HG02763 (cell line): ENCODE measurements around the gene PHF10.
A peak's percentile ranks its signal among the peaks of the same experiment; 100 is the strongest.
"Not testable (repeated sequence)": the region's sequence is repeated elsewhere in the genome, so short reads cannot be mapped to it uniquely, and the experiment has no call there.

Source experiments
- ATAC-seq: cut with Tn5 transposase; IDR thresholded peaks from one replicate; pipeline ENCODE4 v1.9.1; 2021; ENCODE audit warnings: mild to moderate bottlenecking, moderate library complexity; ENCODE audit not compliant: unreplicated experiment

The PHF10 gene

DNA sequence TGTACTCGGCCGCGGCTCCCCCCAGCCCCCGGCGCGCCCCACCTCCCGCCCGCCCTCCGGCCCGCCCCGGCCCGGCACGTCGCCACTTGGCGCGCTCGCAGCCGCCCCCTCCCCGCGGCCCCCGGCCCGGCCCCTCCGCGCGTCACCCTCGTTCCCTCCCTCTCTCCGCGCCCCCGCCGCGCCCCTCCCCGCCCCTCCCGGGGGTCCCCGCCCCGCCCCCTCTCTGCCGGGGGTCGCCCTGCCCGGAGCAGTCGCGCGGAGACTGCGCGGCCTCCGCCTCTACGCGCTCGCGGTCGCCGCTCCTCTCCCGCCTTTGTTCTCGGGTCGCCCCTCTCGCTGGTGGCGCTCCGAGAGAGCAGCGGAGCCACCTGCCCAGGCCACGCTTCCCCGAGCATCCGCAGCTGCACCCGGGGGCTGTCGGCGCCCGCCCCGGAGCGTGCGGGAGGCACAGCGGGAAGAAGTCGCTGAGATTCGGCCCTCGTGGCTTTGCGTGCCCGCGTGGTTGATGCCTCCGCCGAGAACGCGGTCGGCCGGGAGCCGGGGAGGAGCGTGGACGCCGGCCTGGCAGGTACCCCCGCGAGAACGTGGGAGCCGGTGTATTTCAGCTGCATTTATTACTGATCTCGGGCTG, at the start of gene PHF10:
Gene PHF10 (minus strand): TSS at position 7 of the 631 bp plus-strand sequence. CDS start 569 bp downstream, outside the sequence.
- ATAC-seq = peak; percentile 38

DNA sequence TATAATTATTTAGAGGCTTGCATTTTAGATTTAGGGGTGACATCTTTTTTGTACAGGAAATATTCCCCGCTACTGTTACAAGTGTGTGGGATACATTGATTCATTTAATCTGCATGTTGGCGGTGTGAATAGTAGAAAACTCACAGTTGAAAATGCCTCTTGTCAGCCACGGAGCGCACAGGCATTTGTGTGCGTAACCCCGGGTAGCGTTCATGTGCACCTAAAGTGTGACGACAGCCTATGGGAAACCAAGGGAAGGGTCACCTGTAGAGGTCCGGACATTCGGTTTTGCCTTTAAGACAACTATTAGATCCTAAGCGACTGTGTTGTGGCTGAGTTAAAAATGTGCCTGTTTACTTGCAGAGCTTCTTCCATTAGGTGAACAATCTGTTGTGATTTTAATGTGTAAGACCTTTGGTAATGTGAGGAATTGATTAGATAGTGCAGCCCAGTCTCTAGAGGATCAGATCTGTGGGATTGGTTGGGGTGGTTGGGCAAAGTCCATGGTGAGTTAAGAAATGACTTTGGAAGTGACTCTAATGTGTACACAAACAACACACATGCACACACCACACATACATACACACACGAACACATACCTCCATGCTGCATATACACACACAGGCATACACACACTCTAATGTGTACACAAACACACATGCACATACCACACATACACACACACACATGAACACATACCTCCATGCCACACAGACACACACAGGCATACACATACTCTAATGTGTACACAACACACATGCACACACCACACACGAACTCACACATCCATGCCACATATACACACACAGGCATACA, 42.8 kb upstream of the PHF10 start:
- ATAC-seq = no peak

DNA sequence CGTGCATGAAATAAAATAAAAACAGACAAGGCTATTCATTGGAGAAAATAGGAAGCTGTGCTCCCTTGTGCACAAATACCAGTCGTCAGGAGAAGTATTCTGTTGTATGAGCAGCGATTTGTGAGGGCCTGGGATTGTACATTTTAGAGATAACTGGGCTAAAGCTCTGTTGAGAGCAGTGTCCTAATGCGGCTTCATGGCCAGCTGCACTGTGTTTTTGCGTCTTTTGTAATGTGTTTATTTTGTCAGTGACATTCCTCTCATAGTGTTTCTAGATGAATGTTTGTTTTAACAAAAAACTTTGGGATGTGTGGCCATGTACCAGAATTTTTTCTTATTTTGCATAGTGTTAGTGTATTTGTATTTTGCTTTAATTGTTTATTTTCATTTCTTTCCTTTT, 41.9 kb upstream of the PHF10 start:
- no peak for ATAC-seq

DNA sequence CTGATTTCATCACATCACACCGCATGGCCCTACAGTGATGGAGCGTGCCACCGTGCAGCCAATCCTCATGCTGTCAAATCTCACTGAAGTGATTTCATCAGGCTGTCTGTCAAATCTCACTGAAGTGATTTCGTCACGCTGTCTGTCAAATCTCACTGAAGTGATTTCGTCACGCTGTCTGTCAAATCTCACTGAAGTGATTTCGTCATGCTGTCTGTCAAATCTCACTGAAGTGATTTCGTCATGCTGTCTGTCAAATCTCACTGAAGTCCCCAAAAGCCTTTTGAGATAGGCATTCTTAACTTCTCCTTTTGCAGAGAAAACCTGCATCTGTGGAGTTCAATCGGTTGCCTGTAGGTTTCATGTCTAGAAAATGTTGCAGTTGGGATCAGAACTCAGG, 41.5 kb upstream of the PHF10 start:
- ATAC-seq = not testable (repeated sequence)

DNA sequence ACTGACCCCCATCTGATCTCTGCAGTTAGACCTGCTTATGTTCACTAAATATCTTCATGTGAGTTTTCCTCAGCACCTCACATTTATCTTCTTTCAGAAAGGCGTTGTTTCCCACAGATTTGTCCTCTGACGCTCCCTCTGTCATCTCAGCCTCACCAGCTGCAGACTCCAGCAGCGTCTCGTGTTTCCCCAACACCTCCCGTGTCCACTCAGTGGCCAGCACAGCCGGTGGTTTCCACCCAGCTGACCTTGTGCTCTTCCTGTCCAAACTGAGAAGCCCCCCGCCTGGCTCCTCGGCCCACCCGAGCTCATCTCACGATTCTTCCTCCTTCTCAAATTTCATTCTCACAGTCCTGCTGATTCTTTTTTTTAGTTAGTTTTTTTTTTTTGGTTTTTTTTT, 39.6 kb upstream of the PHF10 start:
- ATAC-seq = no peak

DNA sequence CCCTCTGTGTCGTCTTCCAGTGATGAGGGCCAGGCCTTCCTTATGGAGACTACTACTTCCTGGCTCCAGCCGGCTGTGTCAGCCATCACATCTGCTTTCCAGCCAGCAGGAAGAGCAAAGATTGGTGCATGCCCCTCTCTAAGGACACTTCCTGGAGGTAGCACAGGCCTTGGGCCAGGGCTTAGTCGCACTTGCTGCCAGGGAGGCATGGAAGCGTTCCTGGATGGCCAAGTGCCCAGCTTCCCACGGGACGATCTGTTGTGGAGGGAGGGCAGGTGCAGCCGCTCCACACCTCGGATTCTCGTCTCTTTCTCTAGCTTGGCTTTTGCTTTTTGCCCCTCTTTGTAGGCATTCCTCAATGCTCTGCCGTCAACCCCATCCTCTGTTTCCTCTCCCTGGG, 39.0 kb upstream of the PHF10 start:
- ATAC-seq = no peak

DNA sequence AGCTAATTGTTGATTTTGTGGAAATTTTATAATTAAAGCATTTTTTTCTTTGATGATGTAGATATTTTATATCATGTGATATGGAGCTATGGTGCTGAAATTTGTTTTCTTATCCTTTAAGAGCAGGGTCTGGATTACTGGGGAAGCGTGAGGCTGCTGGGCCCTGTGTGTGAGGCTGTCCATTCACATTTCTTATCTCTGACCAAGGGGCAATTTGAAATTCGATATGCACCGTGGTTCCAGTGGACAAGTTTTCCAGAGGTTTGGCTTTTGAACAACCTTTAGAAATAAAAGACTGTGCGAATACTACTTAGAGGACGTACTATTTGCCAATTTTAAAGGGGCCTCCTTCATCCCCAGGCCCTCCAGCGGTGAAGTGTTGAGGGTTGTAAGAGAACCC, 30.9 kb upstream of the PHF10 start:
- no peak for ATAC-seq

DNA sequence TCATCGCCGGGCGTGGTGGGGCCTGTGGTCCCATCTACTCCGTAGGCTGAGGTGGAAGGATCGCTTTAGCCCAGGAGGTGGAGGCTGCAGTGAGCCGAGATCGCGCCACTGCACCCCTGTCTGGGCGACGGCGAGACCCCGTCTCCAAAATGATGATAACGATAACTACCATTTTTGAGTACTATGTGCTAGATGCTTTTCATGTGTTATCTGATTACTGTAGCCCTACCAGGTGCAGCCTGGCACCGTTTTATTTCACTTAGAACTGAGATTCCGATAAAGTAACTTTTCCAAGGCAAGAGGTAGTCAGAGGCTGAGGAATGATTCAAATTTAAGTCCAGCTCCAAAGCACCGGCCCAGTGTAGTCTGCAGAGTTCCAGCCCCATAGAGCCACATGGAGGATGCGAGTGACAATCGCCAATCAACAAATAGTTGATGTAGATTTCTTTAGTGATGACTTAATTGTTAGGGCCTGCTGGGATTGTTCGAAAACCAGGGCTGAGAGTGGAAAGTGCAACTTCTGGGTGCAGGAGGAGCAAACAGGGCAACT, 27.8 kb upstream of the PHF10 start:
- ATAC-seq = no peak

DNA sequence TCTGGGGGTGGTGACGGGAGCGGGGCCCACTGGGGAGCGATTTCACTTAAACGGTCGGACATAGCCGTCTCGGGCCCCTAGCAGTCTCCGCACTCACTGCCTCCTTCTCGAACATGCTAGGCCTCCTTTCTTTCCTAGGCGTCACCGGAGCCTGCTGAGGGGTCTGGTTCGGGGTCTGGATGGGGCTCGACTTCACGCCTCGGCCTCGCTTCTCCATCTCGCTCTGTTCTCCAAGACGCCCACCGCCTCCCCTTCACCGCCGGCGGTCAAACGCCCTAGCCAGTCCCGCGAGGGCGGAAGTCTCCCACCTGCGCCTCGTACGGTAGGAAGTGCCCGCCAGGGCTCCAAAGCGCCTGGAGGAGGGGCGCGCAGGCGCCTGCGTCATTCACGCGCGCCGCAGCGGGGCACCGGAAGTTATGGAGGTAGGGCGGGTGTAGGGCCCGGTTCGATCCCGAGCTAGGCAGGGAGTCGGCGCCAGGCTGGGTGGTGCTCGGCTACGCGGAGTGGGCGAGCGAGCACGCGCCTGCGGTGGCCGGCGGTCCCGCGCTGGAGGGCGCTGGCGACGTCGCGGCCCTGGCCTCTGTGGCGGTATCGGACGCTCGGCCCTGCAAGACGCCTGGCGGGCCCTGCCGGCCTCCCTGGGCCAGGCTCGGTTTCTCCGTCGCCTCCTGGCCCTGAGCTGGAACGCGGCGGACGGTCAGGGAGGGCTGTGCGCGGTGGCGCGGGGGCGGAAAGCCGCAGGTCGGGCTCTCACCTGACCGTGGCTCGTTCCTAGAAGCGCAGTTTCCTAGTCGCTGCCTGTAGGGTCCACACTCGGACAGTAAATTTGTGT, 27.2 kb upstream of the PHF10 start, which contains the start of the genes DYNLT2 and ERMARD:
Gene DYNLT2 (minus strand): TSS at position 331 of the 832 bp plus-strand sequence. CDS start 114 bp downstream, at position 217.
Gene ERMARD (plus strand): TSS at position 381 of the 832 bp plus-strand sequence. CDS start 36 bp downstream, at position 417.
- ATAC-seq = peak; percentile 95

DNA sequence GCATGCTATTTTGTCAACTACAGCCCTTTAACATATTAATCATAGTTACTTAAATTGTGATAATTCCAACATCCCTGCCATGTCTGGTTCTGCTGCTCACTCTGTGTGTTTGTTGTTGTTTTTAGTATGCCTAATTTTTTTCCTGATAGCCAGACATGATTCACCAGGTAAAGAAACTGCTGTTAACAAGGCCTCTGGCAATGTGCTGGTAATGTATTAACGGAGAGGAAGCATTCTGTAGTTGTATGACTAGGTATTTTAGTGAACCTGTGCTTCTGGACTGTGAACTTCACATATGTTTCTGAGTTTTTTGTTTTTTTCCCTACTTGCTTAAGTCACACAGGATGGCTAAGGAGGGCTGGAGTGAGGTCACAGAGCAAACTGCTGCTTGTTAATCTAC, 22.3 kb upstream of the PHF10 start:
- no peak for ATAC-seq

DNA sequence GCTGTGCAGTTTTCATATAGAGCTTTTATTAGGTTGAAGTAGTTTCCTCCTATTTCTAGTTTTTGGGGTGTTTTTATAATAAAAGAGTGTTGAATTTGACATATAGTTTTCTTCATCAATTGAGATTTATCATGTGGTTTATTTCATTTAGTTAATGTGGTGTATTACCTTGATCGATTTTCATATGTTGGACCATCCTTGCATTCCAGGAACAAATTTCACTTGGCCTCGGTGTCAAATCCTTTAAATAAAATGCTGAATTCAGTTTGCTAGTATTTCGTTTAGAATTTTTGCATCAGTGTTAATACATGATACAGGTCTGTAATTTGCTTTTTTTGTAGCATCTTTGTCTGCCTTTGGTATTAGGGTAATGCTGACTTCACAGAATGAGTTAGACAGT, 21.1 kb upstream of the PHF10 start:
- no peak for ATAC-seq

DNA sequence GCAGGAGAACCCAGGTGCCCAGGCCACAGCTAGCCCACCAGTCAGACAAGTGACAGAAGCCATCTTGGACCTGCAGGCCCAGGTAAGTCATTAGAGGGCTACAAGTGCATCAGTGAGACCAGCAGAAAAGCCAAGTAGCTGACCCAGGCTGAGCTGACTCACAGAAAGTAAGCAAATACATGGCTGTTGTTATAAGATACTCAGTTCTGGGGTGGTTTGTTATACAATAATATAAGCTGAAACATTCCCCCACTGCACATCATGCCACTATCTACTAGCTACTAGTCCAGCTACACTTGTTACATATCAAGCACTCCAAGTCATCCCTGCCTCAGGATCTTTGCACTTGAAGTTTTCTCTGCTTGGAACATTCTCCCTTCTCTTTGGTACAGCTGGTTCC, 17.0 kb upstream of the PHF10 start:
- ATAC-seq = no peak

DNA sequence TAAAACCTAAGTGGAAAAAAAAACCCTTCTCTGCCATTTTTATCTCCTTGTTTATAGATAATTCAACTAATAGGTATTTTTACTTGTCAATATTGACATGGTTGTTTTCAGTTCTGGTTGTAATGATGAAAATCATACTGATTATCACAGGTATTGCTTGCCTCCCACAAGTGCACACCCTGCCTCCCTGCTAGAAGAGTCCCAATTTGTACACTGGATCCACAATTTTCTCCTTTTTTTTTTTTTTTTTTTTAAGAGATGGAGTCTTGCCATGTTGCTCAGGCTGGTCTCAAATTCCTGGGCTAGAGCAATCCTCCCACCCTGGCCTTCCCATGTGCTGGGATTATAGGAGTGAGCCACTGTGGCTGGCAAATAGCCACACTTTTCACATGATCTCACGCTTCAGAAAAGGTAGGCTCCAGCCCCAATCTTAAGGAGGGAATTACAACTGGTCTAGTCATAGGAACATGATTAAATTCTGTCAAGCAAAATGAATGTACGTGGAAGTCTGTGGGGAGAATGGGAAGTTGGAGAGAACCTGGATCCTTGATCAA, 14.8 kb upstream of the PHF10 start:
- no peak for ATAC-seq

DNA sequence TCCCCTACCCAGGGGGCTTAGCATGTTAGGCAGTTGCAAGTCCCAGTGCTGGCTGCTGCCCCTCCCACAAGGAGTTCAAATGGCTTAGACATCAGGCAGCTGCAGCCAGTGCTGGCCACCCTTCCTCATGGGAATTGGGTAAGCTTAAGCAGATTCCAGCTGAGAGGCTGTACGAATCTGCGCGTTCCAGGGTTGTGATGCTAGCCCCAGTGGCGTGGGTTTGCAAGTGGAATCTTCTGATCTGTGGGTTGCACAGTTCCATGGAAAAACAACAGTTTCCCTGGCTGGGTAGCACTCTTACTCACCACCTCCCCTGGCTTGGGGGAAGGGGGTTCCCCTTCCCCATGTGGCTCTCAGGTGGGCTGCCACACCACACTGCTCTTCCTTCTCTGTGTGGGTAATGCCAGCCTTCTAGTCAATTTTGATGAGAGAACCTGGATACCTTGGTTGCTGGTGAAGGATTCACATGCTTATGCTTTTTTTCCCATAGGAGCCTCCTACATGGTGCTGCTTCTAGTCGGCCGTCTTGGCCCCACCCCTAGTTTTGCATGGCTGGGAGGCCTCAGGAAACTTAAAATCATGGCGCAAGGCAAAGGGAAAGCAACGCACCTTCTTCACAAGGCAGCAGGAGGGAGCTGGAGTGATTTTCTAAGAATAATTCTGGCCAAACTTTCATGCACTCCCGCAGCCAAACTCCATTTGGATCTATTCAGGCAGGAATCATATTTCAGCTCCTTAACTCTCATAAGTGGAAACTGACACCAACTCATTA, 14.1 kb upstream of the PHF10 start:
- ATAC-seq = no peak

DNA sequence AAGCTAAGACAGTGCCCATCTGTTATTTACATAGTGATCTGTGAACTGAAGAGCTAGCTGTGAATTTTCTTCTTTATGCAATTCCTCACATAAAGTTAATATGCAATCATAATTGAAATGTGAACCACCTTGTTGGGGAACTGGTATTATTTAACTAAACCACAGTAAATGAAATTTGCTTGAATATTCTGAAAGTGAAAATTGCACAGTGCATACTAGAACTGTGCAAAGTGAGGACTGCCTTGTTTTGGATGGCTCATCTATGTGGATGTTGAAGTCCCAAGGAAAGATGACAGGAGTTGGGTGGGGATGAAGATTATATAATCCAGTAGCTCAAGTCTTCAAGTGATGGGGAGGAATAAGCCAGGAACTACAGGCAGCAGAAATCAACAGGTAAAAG, 5.7 kb upstream of the PHF10 start:
- ATAC-seq = no peak

DNA sequence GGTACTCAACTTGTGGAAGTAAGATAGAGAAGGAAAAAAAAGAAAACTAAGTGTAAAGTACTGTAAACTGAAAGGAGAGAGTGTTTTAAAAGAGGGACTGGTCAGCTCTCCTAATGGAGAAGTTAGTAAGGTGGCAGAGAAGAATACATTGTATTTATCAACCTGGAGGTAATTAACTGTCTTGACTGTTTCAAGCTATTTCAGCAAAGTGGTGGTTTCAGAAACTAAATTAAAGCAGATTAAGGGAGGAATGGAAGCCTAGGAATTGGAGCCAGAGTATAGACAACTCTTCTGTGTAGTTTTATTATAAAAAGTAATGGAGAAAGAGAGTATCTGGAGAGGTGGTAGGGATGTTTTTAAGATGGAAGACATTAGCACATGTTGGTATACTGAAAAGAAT, 2.7 kb upstream of the PHF10 start:
- ATAC-seq = no peak

DNA sequence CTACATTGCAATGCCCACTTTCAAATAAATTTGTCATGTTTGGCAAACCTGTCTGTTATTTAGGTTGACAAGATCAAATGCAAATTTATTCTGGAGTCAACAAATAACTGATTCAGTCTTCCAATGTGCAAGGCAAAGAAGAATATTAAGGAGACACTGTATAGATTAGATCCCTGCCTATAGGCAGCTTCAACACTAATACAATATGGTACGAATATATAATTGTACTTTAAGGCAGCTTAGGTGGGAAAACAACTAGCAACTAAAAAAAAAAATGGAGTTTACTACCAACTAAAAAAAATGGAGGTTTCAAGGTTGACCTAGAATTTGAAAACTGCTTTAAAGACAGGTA, 1.7 kb upstream of the PHF10 start:
- no peak for ATAC-seq

DNA sequence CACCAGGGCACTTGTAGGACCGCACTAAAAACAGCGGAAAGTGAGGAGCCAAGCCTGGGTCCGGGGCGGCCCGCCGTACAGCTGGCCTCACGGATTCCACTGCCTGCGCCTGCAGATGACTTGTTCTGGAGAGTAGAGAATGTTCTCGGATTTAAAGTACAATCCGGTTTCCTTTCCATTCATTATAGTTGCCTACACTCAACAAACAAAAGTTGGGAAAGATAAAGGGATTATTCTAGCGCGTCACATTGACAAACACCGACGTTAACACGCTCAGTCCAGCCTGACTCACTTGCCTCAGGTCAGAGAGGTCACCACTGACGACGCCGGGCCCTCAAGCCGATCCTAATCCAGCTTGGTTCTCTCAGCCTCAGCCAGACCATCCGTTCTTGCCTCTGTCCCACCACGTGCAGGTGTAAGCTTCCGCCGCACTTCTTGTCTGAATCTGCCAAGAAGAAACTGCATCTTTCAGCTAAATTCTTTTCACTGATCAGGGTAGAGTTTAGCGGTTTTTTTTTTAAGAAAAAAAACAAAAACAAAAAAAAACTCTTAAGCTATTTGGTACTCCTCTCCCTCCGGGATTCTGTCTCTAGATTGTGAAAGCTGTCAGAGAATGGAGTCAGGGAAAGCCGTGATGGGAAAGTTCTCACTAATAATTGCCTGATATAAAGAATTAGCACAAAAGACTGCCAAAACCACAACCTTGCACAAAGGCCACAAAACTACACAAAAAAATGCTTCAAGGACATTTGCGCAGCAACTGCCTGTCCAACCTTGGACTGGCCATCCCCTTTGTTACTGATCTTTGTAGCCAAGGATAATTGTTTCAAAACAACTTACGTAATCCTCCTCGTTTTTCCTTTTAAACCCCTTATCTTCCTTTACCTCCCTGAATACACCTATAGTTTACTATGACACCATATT, 1.1 kb upstream of the PHF10 start:
- no peak for ATAC-seq

DNA sequence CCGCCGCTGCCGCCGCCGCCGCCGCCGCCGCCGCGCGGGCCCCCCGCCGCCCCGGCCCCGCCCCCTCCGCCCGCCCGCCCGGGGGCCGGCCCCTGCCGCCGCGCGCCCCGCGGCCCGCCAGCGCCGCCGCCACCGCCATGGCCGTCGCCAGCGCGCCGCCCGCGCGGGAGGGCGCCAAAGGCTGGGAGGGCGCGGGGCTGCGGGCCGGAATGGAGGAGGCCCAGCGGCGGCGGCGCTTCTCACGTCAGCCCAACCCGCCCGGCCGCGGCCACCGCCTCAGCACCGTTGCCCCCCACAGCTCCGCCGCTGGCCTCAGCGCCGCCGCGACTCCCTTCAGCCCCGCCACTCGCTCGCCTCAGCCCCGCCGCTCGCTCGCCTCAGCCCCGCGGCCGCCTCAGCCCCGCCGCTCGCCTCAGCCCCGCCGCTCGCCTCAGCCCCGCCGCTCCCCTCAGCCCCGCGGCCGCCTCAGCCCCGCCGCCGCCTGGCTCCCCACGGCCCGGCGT, 258 bp downstream of the PHF10 start:
- peak; percentile 39 for ATAC-seq
